Measurements from ENCODE around the gene ROBO3. TPM values are rescaled to one million over a fixed set of nuclear protein-coding genes. Genes with fewer than 3 reads are reported as not detected.

ROBO3 gene, protein sequence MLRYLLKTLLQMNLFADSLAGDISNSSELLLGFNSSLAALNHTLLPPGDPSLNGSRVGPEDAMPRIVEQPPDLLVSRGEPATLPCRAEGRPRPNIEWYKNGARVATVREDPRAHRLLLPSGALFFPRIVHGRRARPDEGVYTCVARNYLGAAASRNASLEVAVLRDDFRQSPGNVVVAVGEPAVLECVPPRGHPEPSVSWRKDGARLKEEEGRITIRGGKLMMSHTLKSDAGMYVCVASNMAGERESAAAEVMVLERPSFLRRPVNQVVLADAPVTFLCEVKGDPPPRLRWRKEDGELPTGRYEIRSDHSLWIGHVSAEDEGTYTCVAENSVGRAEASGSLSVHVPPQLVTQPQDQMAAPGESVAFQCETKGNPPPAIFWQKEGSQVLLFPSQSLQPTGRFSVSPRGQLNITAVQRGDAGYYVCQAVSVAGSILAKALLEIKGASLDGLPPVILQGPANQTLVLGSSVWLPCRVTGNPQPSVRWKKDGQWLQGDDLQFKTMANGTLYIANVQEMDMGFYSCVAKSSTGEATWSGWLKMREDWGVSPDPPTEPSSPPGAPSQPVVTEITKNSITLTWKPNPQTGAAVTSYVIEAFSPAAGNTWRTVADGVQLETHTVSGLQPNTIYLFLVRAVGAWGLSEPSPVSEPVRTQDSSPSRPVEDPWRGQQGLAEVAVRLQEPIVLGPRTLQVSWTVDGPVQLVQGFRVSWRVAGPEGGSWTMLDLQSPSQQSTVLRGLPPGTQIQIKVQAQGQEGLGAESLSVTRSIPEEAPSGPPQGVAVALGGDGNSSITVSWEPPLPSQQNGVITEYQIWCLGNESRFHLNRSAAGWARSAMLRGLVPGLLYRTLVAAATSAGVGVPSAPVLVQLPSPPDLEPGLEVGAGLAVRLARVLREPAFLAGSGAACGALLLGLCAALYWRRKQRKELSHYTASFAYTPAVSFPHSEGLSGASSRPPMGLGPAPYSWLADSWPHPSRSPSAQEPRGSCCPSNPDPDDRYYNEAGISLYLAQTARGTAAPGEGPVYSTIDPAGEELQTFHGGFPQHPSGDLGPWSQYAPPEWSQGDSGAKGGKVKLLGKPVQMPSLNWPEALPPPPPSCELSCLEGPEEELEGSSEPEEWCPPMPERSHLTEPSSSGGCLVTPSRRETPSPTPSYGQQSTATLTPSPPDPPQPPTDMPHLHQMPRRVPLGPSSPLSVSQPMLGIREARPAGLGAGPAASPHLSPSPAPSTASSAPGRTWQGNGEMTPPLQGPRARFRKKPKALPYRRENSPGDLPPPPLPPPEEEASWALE (N-terminal part only)
- 10 to 100 TPM; 21.5 to 26.6 TPM for total RNA-seq

DNA sequence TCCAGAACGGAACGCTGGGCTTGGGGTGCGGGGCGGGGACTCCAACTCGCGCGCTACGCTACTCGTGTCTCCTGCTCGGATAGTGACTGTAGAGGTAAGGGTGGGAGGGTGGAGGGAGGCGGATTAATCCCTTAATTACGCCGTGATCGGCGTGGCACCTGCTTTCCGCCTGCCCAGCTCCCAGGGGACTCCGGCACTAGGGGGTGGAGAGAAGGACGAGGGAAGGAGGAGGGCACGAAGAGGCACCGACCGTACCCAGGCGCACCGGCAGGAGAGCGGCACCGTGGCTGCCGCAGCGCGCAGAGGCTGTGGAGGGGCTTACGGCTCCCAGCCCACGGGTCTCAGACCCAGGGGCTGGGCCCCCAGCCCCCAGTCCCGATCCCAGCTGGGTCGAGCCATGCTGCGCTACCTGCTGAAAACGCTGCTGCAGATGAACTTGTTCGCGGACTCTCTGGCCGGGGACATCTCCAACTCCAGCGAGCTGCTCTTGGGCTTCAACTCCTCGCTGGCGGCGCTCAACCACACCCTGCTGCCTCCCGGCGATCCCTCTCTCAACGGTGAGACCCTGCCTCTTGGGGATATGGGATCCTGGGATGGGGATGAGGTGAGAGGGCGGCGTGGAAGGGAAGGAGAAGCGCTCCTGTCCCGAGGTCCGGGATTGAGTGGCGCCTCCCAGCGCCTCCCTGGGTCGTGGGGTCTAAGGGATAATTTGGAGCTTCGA is at the start of gene ROBO3:
ROBO3 (plus strand) TSS at position 252 of the 721 bp plus-strand sequence; CDS start at position 398, 146 bp downstream.
- H3K27me3 Mint-ChIP-seq (ENCODE audit: low read depth) = peaks cover 92% of the 10 kb centered on the region
- no peak for DNase-seq
- peaks cover 53% of the 10 kb centered on the region for H3K4me1 Mint-ChIP-seq (ENCODE audit: low read depth)

DNA sequence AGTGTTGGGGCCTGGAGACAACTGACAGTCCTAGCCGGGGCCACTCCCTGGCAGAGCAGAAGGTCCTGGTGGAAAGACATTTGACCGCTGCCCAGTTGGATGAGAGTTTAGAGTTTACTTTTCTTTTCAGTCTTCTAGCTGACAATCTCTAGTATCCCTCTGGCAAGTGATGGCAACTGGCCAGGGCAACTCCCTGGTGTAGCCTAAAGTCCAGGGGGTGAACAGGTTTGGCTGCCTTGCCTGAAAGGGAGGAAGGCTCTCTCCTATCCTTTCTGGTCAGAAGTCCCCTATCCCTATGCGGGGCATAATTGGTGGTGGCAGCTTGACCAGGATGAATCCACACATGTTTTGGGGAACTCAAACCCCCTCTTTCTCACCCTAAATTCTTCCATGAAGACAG is 48.2 kb upstream of the ROBO3 start:
- Mint-ChIP-seq H3K27ac (no peak overlapping the region), H3K4me3 (no peak overlapping the region), H3K9me3 (no peaks in the 10 kb centered on the region), H3K27me3 (ENCODE audit: low read depth) (peaks cover 65% of the 10 kb centered on the region), H3K4me1 (ENCODE audit: low read depth) (no peaks in the 10 kb centered on the region), H3K36me3 (ENCODE audit: insufficient read depth in 2 of 2) (no peaks in the 10 kb centered on the region)
- DNase-seq (no peak), ATAC-seq (replicated peaks in 1 of 2) (no peak)

More for the DNA sequence above, at the start of gene ROBO3:
- H3K4me3 Mint-ChIP-seq = peak within 1 kb of the TSS; percentile 51 to 60
- no peaks in the 10 kb centered on the region for H3K36me3 Mint-ChIP-seq (ENCODE audit: insufficient read depth in 2 of 2)
- ATAC-seq (replicated peaks in 1 of 2) = no peak
- H3K27ac Mint-ChIP-seq = no peak within 1 kb of the TSS
- H3K9me3 Mint-ChIP-seq = no peaks in the 10 kb centered on the region

DNA sequence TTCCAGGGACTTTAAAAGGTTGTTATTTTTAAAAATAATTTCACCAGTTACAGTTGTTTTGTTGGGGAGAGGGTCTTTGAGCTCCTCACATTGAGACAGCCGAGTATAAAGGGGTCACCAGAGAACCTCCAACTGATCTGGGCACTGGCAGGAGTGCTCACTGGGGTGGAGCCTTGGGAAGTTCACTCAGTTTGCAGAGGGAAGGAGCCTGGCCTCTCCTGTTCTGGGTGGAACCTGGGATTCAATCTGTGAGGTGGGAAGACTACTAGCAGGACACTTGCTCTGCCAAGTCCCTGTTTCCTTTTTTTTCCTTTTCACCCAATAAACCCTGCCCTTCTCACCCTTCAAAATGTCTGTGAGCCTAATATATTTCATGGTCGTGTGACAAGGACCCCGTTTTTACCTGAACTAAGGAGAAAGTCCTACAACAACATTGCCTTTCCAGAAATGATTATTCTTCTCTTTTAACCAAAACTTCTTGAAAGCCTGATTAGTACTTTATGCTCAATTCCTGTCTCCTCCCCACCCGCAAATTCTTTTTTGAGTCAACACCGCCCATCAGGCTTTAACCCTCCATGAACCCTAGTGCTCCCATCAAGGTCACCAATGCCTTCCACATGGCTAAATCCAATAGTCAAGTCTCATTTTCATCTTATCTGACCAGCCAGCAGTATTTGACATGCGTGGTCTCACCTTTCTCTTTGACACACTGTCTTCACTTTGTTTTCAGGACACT is 43.1 kb upstream of the ROBO3 start:
- no peaks in the 10 kb centered on the region for H3K9me3 Mint-ChIP-seq
- no peak for ATAC-seq (replicated peaks in 1 of 2)
- H3K4me3 Mint-ChIP-seq = no peak overlapping the region
- H3K4me1 Mint-ChIP-seq (ENCODE audit: low read depth) = no peaks in the 10 kb centered on the region
- peaks cover 43% of the 10 kb centered on the region for H3K27me3 Mint-ChIP-seq (ENCODE audit: low read depth)
- DNase-seq = no peak
- H3K27ac Mint-ChIP-seq = no peak overlapping the region
- H3K36me3 Mint-ChIP-seq (ENCODE audit: insufficient read depth in 2 of 2) = no peaks in the 10 kb centered on the region

DNA sequence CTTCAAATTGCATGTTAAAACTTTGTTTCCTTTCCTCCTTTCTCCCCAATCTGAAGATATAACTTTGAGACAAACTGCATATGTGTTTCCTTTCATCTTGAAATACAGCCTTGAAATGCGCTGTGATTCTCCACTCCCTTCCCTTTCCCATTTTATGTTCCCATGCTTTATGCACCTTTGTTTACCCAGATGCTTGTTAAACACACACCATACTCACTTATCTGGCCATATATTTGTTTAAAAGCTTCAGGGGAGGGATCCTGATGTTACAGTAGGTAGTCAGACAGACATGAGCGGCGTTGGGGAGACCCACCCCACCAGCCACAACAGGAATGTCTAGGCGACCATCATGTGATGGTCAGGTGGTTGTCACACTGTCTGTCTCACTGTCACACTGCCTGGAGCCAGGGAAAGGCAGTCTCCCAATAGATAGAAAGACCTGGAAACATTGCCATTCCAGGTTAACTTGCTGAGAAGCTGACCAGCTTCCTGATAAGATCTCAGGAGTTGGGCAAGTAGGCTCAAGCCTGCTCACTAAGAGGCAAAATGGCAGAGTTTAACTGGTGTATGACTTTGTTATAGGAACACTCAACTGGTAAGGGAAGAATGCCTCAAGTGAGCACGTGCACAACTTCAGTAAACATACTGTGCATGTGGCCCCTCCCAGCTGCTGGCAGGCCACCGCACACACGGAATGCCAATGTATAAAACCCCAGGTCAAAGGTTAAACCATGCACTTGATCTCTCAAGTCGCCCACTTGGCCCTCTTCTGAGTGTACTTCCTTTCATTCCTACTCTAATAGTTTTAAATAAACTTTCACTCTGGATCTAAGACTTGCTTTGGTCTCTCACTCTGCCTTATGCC is 41.5 kb upstream of the ROBO3 start:
- Mint-ChIP-seq H3K36me3 (ENCODE audit: insufficient read depth in 2 of 2) (no peaks in the 10 kb centered on the region), H3K27me3 (ENCODE audit: low read depth) (peaks cover 30% of the 10 kb centered on the region)
- ATAC-seq (replicated peaks in 1 of 2) = no peak

DNA sequence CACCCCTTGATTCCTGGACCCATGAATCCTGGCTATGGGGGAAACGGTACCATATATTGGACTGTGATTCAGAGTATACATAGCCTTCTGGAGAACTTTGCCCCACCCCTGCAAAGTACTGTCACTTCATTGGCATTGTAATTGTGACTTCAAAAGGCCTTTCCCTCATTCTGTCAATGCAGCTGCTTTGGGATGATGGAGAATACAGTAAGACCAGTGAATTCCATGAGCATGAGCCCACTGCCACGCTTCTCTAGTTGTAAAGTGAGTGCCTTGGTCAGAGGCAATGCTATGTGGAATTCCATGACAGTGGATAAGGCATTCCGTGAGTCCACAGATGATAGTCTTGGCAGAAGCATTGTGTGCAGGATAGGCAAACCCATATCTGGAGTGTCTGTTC is 39.4 kb upstream of the ROBO3 start:
- no peak for ATAC-seq (replicated peaks in 1 of 2)
- DNase-seq = no peak
- Mint-ChIP-seq H3K4me1 (ENCODE audit: low read depth) (no peaks in the 10 kb centered on the region), H3K4me3 (no peak overlapping the region), H3K36me3 (ENCODE audit: insufficient read depth in 2 of 2) (no peaks in the 10 kb centered on the region), H3K27ac (no peak overlapping the region), H3K27me3 (ENCODE audit: low read depth) (peaks cover 19% of the 10 kb centered on the region), H3K9me3 (no peaks in the 10 kb centered on the region)

More for the DNA sequence above, 41.5 kb upstream of the ROBO3 start:
- Mint-ChIP-seq H3K4me3 (no peak overlapping the region), H3K9me3 (no peaks in the 10 kb centered on the region), H3K27ac (no peak overlapping the region), H3K4me1 (ENCODE audit: low read depth) (no peaks in the 10 kb centered on the region)
- no peak for DNase-seq

DNA sequence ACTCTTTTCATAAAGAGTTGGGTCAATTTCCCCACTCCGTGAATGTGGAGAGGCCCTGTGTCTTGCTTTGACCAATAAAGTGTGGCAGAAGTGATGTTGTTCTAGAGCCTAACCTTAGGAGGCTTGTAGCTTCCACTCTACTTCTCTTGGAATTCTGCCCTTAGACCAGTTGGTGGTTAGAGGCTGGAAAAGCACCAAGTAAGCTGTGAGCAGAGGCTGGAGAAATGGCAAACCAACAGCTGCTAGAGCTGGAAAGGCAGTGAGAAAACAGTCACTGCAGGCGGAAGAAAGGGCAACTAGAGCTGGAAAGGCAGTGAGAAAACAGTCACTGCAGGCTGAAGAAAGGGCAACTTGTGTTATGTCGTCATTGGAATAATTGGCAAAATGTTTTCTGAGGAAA is 35.2 kb upstream of the ROBO3 start:
- Mint-ChIP-seq H3K4me3 (no peak overlapping the region), H3K36me3 (ENCODE audit: insufficient read depth in 2 of 2) (no peaks in the 10 kb centered on the region), H3K9me3 (no peaks in the 10 kb centered on the region), H3K27me3 (ENCODE audit: low read depth) (peaks cover 28% of the 10 kb centered on the region), H3K27ac (no peak overlapping the region), H3K4me1 (ENCODE audit: low read depth) (peaks cover 4% of the 10 kb centered on the region)
- ATAC-seq (replicated peaks in 1 of 2) = no peak
- no peak for DNase-seq

DNA sequence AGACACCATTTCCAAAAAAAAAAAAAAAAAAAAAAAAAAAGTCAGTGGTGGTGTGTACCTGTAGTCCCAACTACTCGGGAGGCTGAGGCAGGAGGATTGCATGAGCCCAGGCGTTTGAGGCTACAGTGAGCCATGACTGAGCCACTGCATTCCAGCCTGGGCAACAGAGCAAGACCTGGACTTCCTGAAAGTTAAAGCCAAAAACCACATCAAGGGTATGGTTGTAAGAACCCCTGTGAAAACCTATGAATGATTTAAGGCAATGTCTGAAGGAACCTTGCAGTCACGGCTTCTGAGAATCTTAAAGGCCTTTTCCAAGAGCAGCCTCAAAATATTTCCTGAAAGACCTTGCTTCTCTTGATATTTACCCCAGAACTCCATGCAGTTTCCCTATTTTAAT is 34.5 kb upstream of the ROBO3 start:
- no peak overlapping the region for H3K4me3 Mint-ChIP-seq
- DNase-seq (no peak), ATAC-seq (replicated peaks in 1 of 2) (no peak)
- H3K27me3 Mint-ChIP-seq (ENCODE audit: low read depth) = peaks cover 28% of the 10 kb centered on the region
- H3K36me3 Mint-ChIP-seq (ENCODE audit: insufficient read depth in 2 of 2) = no peaks in the 10 kb centered on the region
- H3K9me3 Mint-ChIP-seq = no peaks in the 10 kb centered on the region
- H3K4me1 Mint-ChIP-seq (ENCODE audit: low read depth) = peaks cover 4% of the 10 kb centered on the region
- H3K27ac Mint-ChIP-seq = no peak overlapping the region

DNA sequence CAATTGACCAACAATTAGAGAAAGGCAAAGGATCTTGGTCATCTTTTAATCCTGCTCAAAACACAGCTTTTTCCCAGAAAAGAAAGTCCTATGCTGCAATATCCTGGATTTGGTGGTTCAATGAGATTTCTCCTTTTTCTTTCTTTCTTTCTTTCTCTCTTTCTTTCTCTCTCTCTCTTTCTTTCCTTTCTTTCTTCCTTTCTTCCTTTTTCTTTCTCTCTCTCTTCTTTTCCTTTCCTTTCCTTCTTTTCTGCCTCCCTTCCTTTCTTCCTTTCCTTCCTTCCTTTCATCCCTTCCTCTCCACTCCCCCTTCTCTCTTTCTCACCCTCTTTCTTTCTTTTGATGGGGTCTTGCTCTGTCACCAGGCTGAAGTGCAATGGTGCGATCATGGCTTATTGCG is 33.3 kb upstream of the ROBO3 start:
- no peak for ATAC-seq (replicated peaks in 1 of 2)
- H3K4me3 Mint-ChIP-seq = no peak overlapping the region
- H3K9me3 Mint-ChIP-seq = no peaks in the 10 kb centered on the region
- no peaks in the 10 kb centered on the region for H3K36me3 Mint-ChIP-seq (ENCODE audit: insufficient read depth in 2 of 2)
- no peak overlapping the region for H3K27ac Mint-ChIP-seq
- H3K4me1 Mint-ChIP-seq (ENCODE audit: low read depth) = peaks cover 14% of the 10 kb centered on the region
- no peak for DNase-seq
- peaks cover 25% of the 10 kb centered on the region for H3K27me3 Mint-ChIP-seq (ENCODE audit: low read depth)

DNA sequence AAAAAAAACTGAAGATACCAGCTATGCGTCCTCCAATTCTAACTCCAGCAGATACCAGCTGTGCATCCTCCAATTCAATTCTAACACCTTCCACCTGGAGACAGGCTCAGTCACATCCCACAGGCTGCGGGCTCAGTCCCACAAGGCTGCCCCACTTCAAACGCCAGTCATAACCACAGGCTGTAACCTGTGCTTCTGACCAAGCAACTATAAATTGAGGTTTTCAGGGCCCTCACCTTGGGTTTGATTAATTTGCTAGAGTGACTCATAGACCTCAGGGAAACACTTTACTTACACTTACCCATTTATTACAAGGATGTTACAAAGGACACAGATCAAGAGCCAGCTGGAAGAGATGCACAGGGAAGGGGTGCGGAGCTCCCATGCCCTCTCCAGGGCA is 32.7 kb upstream of the ROBO3 start:
- ATAC-seq (replicated peaks in 1 of 2) (no peak), DNase-seq (no peak)
- Mint-ChIP-seq H3K4me3 (no peak overlapping the region), H3K27ac (no peak overlapping the region), H3K9me3 (no peaks in the 10 kb centered on the region), H3K27me3 (ENCODE audit: low read depth) (peaks cover 25% of the 10 kb centered on the region), H3K36me3 (ENCODE audit: insufficient read depth in 2 of 2) (no peaks in the 10 kb centered on the region), H3K4me1 (ENCODE audit: low read depth) (peaks cover 20% of the 10 kb centered on the region)

DNA sequence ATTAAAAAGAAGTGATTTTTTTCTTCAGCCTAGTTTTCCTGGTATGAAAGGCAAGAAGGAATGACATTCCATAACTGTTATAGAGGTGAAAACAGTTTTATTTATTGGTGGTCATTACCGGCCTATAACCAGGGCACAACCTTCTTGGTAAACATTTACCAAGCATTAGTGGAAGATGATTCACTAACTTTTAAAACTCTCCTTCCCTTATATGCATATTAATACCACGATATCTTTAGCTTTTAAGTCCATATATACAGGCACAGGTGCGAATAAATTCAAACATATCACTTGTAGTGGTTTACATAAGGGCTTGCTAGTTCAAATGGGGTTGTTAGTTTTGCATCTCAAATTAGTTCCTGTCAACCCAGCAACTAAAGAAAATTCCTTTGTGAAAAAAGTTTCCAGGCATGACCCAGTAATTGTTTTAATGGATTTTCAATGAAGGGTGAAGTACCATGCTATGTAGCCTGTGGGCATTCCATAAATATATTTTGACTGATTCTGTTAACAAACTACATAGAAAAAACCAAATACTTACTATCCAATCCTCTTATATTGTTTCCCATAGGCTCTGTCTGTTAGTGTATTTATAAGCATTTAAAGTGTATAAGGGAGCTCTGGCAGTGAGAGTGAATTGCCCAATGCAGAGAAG is 30.6 kb upstream of the ROBO3 start:
- no peak overlapping the region for H3K27ac Mint-ChIP-seq
- H3K4me3 Mint-ChIP-seq = no peak overlapping the region
- peaks cover 40% of the 10 kb centered on the region for H3K27me3 Mint-ChIP-seq (ENCODE audit: low read depth)

DNA sequence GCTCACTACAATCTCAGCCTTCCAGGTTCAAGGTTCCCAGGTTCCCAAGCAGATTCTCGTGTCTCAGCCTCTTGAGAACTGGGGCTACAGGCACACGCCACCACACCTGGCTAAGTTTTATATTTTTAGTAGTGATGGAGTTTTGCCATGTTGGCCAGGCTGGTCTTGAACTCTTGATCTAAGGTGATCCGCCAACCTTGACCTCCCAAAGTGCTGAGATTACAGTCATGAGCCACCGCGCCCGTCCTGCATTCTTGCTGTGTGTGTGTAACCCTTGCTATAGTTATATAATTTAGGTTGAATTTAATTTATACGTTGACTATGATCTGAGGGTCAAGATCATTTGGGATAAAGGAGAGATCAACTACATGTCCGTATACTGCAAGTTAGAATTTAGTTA is 29.3 kb upstream of the ROBO3 start:
- DNase-seq = no peak
- peaks cover 48% of the 10 kb centered on the region for H3K27me3 Mint-ChIP-seq (ENCODE audit: low read depth)
- H3K27ac Mint-ChIP-seq = no peak overlapping the region
- H3K4me1 Mint-ChIP-seq (ENCODE audit: low read depth) = peaks cover 35% of the 10 kb centered on the region
- peak overlapping the region; percentile 61 to 62 for H3K4me3 Mint-ChIP-seq
- no peak for ATAC-seq (replicated peaks in 1 of 2)
- peaks cover 1 to 2% of the 10 kb centered on the region in 2 donors for H3K36me3 Mint-ChIP-seq (ENCODE audit: insufficient read depth in 2 of 2)
- H3K9me3 Mint-ChIP-seq = no peaks in the 10 kb centered on the region

More for the DNA sequence above, 30.6 kb upstream of the ROBO3 start:
- DNase-seq (no peak), ATAC-seq (replicated peaks in 1 of 2) (no peak)
- Mint-ChIP-seq H3K9me3 (no peaks in the 10 kb centered on the region), H3K4me1 (ENCODE audit: low read depth) (peaks cover 29% of the 10 kb centered on the region), H3K36me3 (ENCODE audit: insufficient read depth in 2 of 2) (no peaks in the 10 kb centered on the region)
